H1 (cell line): Measurements from ENCODE around the gene ARID3B. TPM values are rescaled to one million over a fixed set of nuclear protein-coding genes. Genes with fewer than 3 reads are reported as not detected.

Source experiments
- CTCF ChIA-PET: fragments of 300-600 bp; sonication (Branson Sonifier 250); formaldehyde crosslinking; loops from one replicate; lab custom pipeline; 2021; ENCODE audit not compliant: partially characterized antibody; lab: Charles Lee
- POLR2A ChIA-PET: fragments of 300-600 bp; sonication (Branson Sonifier 250); formaldehyde crosslinking; loops from one replicate; lab custom pipeline; 2021; ENCODE audit warnings: inconsistent platforms; ENCODE audit not compliant: partially characterized antibody; lab: Charles Lee
- DNase-seq, 2 experiments: peaks; one replicate each; pipeline versions ENCODE4 v3.0.0 to v3.0.0-alpha.2; 2010 to 2022; ENCODE audit warnings: low spot score in 2 of 2, low read depth in 1 of 2, mixed read lengths in 1 of 2
- FAIRE-seq: peaks from 2 replicates; lab custom pipeline; 2011; peaks lifted over from hg19 to GRCh38; lab: Jason Lieb, UNC
- H2AFZ ChIP-seq: 2 replicates; pipeline ENCODE4 v1.8.1; 2012; ENCODE audit warnings: low read length, inconsistent platforms
- H2AK5ac ChIP-seq: 2 replicates; pipeline ENCODE4 v1.6.1; 2013; ENCODE audit warnings: low read depth, low read length
- H2BK120ac ChIP-seq: replicated peaks from 2 replicates; pipeline ENCODE3; 2013; ENCODE audit warnings: low read depth, low read length, inconsistent platforms
- H2BK12ac ChIP-seq: 2 replicates; pipeline ENCODE4 v1.6.1; 2013; ENCODE audit warnings: low read depth, low read length
- H2BK15ac ChIP-seq: 2 replicates; pipeline ENCODE4 v1.6.1; 2013; ENCODE audit warnings: low read length
- H2BK20ac ChIP-seq: 2 replicates; pipeline ENCODE4 v1.6.1; 2013; ENCODE audit warnings: low read length
- H2BK5ac ChIP-seq: 2 replicates; pipeline ENCODE4 v1.6.1; 2013; ENCODE audit warnings: low read depth, low read length
- H3K14ac ChIP-seq: 2 replicates; pipeline ENCODE4 v1.6.1; 2013; ENCODE audit warnings: inconsistent platforms; ENCODE audit not compliant: insufficient read length
- H3K18ac ChIP-seq: 2 replicates; pipeline ENCODE4 v1.6.1; 2013; ENCODE audit warnings: low read length; ENCODE audit errors: extremely low read depth
- H3K23ac ChIP-seq: 2 replicates; pipeline ENCODE4 v1.6.1; 2013; ENCODE audit warnings: inconsistent platforms; ENCODE audit not compliant: insufficient read length
- H3K23me2 ChIP-seq: 2 replicates; pipeline ENCODE4 v1.6.1; 2013; ENCODE audit warnings: low read depth, low read length
- H3K27ac ChIP-seq: 2 replicates; pipeline ENCODE4 v1.6.1; 2011; ENCODE audit warnings: low read depth, low read length, inconsistent platforms
- H3K27me3 ChIP-seq, 4 experiments: replicated peaks in 1 of 4; 1 replicate in 1 of 4; 2 replicates in 3 of 4; pipeline versions ENCODE4 v1.6.1 to v1.8.1; 2011 to 2013; ENCODE audit warnings: low read length in 3 of 4, mild to moderate bottlenecking in 3 of 4, inconsistent platforms in 2 of 4, mixed read lengths in 2 of 4, moderate library complexity in 1 of 4; ENCODE audit not compliant: control insufficient read depth in 3 of 4, insufficient read depth in 3 of 4; ENCODE audit errors: extremely low read depth in 1 of 4
- H3K36me3 ChIP-seq, 4 experiments: 2 replicates each; pipeline versions ENCODE4 v1.6.1 to v1.8.1; 2011 to 2013; ENCODE audit warnings: mild to moderate bottlenecking in 4 of 4, low read length in 3 of 4, moderate library complexity in 2 of 4, control low read depth in 1 of 4, inconsistent platforms in 1 of 4; ENCODE audit not compliant: insufficient read depth in 4 of 4, control insufficient read depth in 2 of 4
- H3K4ac ChIP-seq: replicated peaks from 2 replicates; pipeline ENCODE3; 2013; ENCODE audit warnings: low read length, low read depth, mixed read lengths, inconsistent platforms; ENCODE audit not compliant: insufficient read length
- H3K4me1 ChIP-seq, 4 experiments: replicated peaks in 1 of 4; 1 replicate in 1 of 4; 2 replicates in 3 of 4; pipeline versions ENCODE4 v1.6.1 to v1.8.1; 2011 to 2013; ENCODE audit warnings: low read length in 3 of 4, inconsistent platforms in 2 of 4, mixed read lengths in 1 of 4; ENCODE audit not compliant: insufficient read depth in 4 of 4, control insufficient read depth in 3 of 4
- H3K4me2 ChIP-seq, 2 experiments: 2 replicates each; pipeline versions ENCODE4 v1.6.1 to v1.8.1; 2011 to 2013; ENCODE audit warnings: low read depth in 2 of 2, low read length in 2 of 2, control low read depth in 1 of 2, inconsistent platforms in 1 of 2, mild to moderate bottlenecking in 1 of 2; ENCODE audit not compliant: insufficient read depth in 1 of 2
- H3K4me3 ChIP-seq, 4 experiments: fragments of 200-600, 300-600 bp in 1 of 4; sonication (generic), shearing (Covaris generic), sonication (Bioruptor Twin) in 1 of 4; 2 replicates each; pipeline versions ENCODE4 v1.5.1 to v1.8.1; 2011 to 2016; ENCODE audit warnings: low read length in 4 of 4, low read depth in 3 of 4, control low read depth in 2 of 4, inconsistent platforms in 2 of 4, mild to moderate bottlenecking in 2 of 4, mixed read lengths in 1 of 4, moderate library complexity in 1 of 4; ENCODE audit not compliant: insufficient read depth in 2 of 4; ENCODE audit errors: extremely low read depth in 1 of 4
- H3K56ac ChIP-seq: replicated peaks from 2 replicates; pipeline ENCODE3; 2013; ENCODE audit warnings: low read depth, mild to moderate bottlenecking, mixed read lengths, low read length, inconsistent platforms; ENCODE audit not compliant: insufficient read length
- H3K79me1 ChIP-seq: 2 replicates; pipeline ENCODE4 v1.6.1; 2013; ENCODE audit warnings: low read depth, low read length, control low read depth
- H3K79me2 ChIP-seq, 2 experiments: 2 replicates each; pipeline versions ENCODE4 v1.6.1 to v1.8.1; 2012 to 2013; ENCODE audit warnings: low read length in 2 of 2, mild to moderate bottlenecking in 2 of 2, inconsistent platforms in 1 of 2; ENCODE audit not compliant: insufficient read depth in 2 of 2, control insufficient read depth in 1 of 2
- H3K9ac ChIP-seq, 4 experiments: replicated peaks in 1 of 4; 1 replicate in 1 of 4; 2 replicates in 3 of 4; pipeline versions ENCODE4 v1.6.1 to v1.8.1; 2011 to 2013; ENCODE audit warnings: low read depth in 3 of 4, low read length in 3 of 4, control low read depth in 2 of 4, mild to moderate bottlenecking in 2 of 4, moderate library complexity in 2 of 4, inconsistent platforms in 1 of 4; ENCODE audit errors: extremely low read depth in 1 of 4
- H3K9me3 ChIP-seq, 2 experiments: 2 replicates each; pipeline versions ENCODE4 v1.6.1 to v1.8.1; 2012 to 2013; ENCODE audit warnings: mild to moderate bottlenecking in 2 of 2, moderate library complexity in 2 of 2, control low read depth in 1 of 2, inconsistent platforms in 1 of 2, low read depth in 1 of 2, low read length in 1 of 2, mixed read lengths in 1 of 2; ENCODE audit not compliant: insufficient read depth in 2 of 2
- H4K20me1 ChIP-seq, 2 experiments: replicated peaks in 1 of 2; 2 replicates each; pipeline versions ENCODE3 to v1.8.1; 2011 to 2013; ENCODE audit warnings: inconsistent platforms in 2 of 2, low read length in 2 of 2, mild to moderate bottlenecking in 1 of 2; ENCODE audit not compliant: insufficient read depth in 2 of 2, control insufficient read depth in 1 of 2
- H4K5ac ChIP-seq: 2 replicates; pipeline ENCODE4 v1.6.1; 2013; ENCODE audit warnings: low read length, low read depth, mixed read lengths, inconsistent platforms; ENCODE audit not compliant: insufficient read length
- H4K8ac ChIP-seq: 2 replicates; pipeline ENCODE4 v1.8.0; 2013; ENCODE audit warnings: mild to moderate bottlenecking, moderate library complexity, low read length, inconsistent platforms; ENCODE audit not compliant: insufficient read depth; ENCODE audit errors: extremely low read depth
- H4K91ac ChIP-seq: replicated peaks from 2 replicates; pipeline ENCODE3; 2013; ENCODE audit warnings: low read length, mixed read lengths, inconsistent platforms; ENCODE audit not compliant: insufficient read length
- BCL11A ChIP-seq, 2 experiments: IDR thresholded peaks; one replicate each; pipeline ENCODE4 v1.6.1; 2011; ENCODE audit warnings: low read depth in 2 of 2, low read length in 2 of 2, mild to moderate bottlenecking in 2 of 2
- CBX5 ChIP-seq: fragments of 300-800, 300-1000 bp; sonication (generic); IDR thresholded peaks from 2 replicates; pipeline ENCODE4 v1.7.1; 2016; ENCODE audit warnings: antibody characterized with exemption, low read length, low read depth
- CHD2 ChIP-seq: IDR thresholded peaks from 2 replicates; pipeline ENCODE4 v1.6.1; 2012; ENCODE audit warnings: low read length, improper control_type of control experiment
- CREB1 ChIP-seq: IDR thresholded peaks from 2 replicates; pipeline ENCODE4 v1.6.1; 2012; ENCODE audit warnings: inconsistent platforms
- EGR1 ChIP-seq: IDR thresholded peaks from 2 replicates; pipeline ENCODE4 v1.6.1; 2011; ENCODE audit warnings: low read depth, low read length, borderline replicate concordance
- KDM1A ChIP-seq: fragments of 200-600, 300-600 bp; sonication (generic); IDR thresholded peaks from 2 replicates; pipeline ENCODE4 v1.7.1; 2016; ENCODE audit warnings: mild to moderate bottlenecking, low read length, borderline replicate concordance
- NRF1 ChIP-seq: IDR thresholded peaks from 2 replicates; pipeline ENCODE4 v1.6.1; 2011; ENCODE audit warnings: mild to moderate bottlenecking, low read depth, low read length, improper control_type of control experiment
- SIN3A ChIP-seq, 2 experiments: IDR thresholded peaks in 1 of 2; conservative IDR thresholded peaks in 1 of 2; 2 replicates each; pipeline ENCODE4 v1.6.1; 2011 to 2012; ENCODE audit warnings: low read length in 2 of 2, improper control_type of control experiment in 1 of 2, low read depth in 1 of 2, mild to moderate bottlenecking in 1 of 2
- SRF ChIP-seq: IDR thresholded peaks from 2 replicates; pipeline ENCODE4 v1.6.1; 2011; ENCODE audit warnings: mild to moderate bottlenecking, low read depth, low read length, moderate library complexity
- TAF1 ChIP-seq: IDR thresholded peaks from 2 replicates; pipeline ENCODE4 v1.6.1; 2011; ENCODE audit warnings: mild to moderate bottlenecking, low read depth, low read length
- TBP ChIP-seq: IDR thresholded peaks from 2 replicates; pipeline ENCODE4 v1.6.1; 2011; ENCODE audit warnings: low read depth, low read length, improper control_type of control experiment
- WGBS, 2 experiments: shearing (Covaris generic) in 1 of 2; methylation state at CpG; one replicate each; pipeline versions ENCODE4 v1.1.6 to v1.1.7; 2013 to 2015; ENCODE audit warnings: low lambda C conversion rate in 2 of 2, mixed read lengths in 2 of 2, inconsistent platforms in 1 of 2, low coverage in 1 of 2, missing lambda C conversion rate in 1 of 2; ENCODE audit not compliant: insufficient replicate concordance in 2 of 2, insufficient coverage in 1 of 2, insufficient read length in 1 of 2; ENCODE audit errors: extremely low coverage in 1 of 2, missing lambda C conversion rate in 1 of 2; 5-methylcytosine and 5-hydroxymethylcytosine counted together
- polyA plus RNA-seq, 7 experiments: library from polyadenylated mRNA; depleted of rRNA in 3 of 7; stranded (reverse) in 5 of 7; unstranded in 2 of 7; fragments of >200 nt in 5 of 7; fragments of 200-250 nt in 2 of 7; gene quantifications; 1 replicate in 5 of 7; 2 replicates in 1 of 7; 4 replicates in 1 of 7; pipeline versions ENCODE4 v1.2.1 to v1.2.3, GENCODE V29; 2011 to 2013; ENCODE audit warnings: missing spikeins in 2 of 7, mixed read lengths in 2 of 7
- total RNA-seq: library from RNA; stranded (reverse); fragmentation: NEBNext Ultra II Directional; extraction: Animal tissue kit (Norgen Biotek cat#: 25700); gene quantifications from 2 replicates; pipeline ENCODE4 v1.2.1, GENCODE V29; 2021

The ARID3B gene
- total and polyA plus RNA-seq, 2 of the 8 experiments (the other 6 are each of a cell fraction or from before 2014, with no cell fraction given): 81.0 to 115 TPM

- H3K18ac ChIP-seq: no peak overlapping the region
- no peak overlapping the region for H2BK20ac ChIP-seq
- H3K27me3 ChIP-seq: no peaks in the 10 kb centered on the region
- no peaks in the 10 kb centered on the region for H3K9me3 ChIP-seq
- H3K4ac ChIP-seq: no peak overlapping the region
- no peak overlapping the region for H3K56ac ChIP-seq
- H4K91ac ChIP-seq: no peak overlapping the region
- H3K23me2 ChIP-seq: no peaks in the 10 kb centered on the region
- H4K5ac ChIP-seq: no peak overlapping the region
- H2AFZ ChIP-seq: no peak overlapping the region
- no peaks in the 10 kb centered on the region for H4K20me1 ChIP-seq
- no peaks in the 10 kb centered on the region for H3K36me3 ChIP-seq
- no peak overlapping the region for H2BK12ac ChIP-seq
- POLR2A ChIA-PET: interaction anchor here (1.1 to 1.4 kb wide), 2 partner anchors 16 to 35 kb away, joined by 3 to 4 read pairs; partner anchors contain the start of gene ARID3B
- H4K8ac ChIP-seq: no peak overlapping the region
- H3K79me1 ChIP-seq: no peaks in the 10 kb centered on the region
- H3K9ac ChIP-seq: no peak overlapping the region
- no peak overlapping the region for H2BK15ac ChIP-seq
- FAIRE-seq (no peak), DNase-seq (no peak)
- CTCF ChIA-PET: no interaction called here
- no peak overlapping the region for H3K23ac ChIP-seq
- H3K79me2 ChIP-seq: no peaks in the 10 kb centered on the region
- no peak overlapping the region for H3K4me2 ChIP-seq
- WGBS, 2 experiments: 90% methylated on average over 6 of the region's 6 CpGs; no CpG with 5 or more reads in 1 of the 2 experiments
- H3K27ac ChIP-seq: no peak overlapping the region
- H2BK5ac ChIP-seq: no peak overlapping the region; the same call in 1 of the 2 replicates
- H3K14ac ChIP-seq: no peak overlapping the region
- no peak overlapping the region for H3K4me3 ChIP-seq
- H3K4me1 ChIP-seq: no peaks in the 10 kb centered on the region
- no peak overlapping the region for H2AK5ac ChIP-seq
- no peak overlapping the region for H2BK120ac ChIP-seq
- TF ChIP-seq TBP: no peak
- no peak for TF ChIP-seq TAF1
- no peak for TF ChIP-seq CREB1
- TF ChIP-seq CHD2: no peak
- TF ChIP-seq NRF1: no peak
- no peak for TF ChIP-seq SRF
- no peak for TF ChIP-seq BCL11A (IDR thresholded peaks at IDR 0.05; ENCODE audit: low read depth in 2 of 2, low read length in 2 of 2)
- TF ChIP-seq SIN3A (conservative IDR thresholded peaks at IDR 0.05 in 1 of 2, IDR thresholded peaks at IDR 0.05 in 1 of 2; ENCODE audit: low read depth in 1 of 2, low read length in 2 of 2): no peak
- no peak for TF ChIP-seq KDM1A
- TF ChIP-seq CBX5: no peak
- TF ChIP-seq EGR1: no peak
Observed at GRCh38 chr15:74505837-74506514, 35.0 kb upstream of the ARID3B start.
